ENCODE measurements around the gene APH1A. TPM values are rescaled to one million over a fixed set of nuclear protein-coding genes. Genes with fewer than 3 reads are reported as not detected.
"Not testable (repeated sequence)": the region's sequence is repeated elsewhere in the genome, so short reads cannot be mapped to it uniquely, and the experiment has no call there.

APH1A gene
- total RNA-seq, 2 donors from 2014 or later = 128 to 129 TPM

- Mint-ChIP-seq H3K9me3 (no peaks in the 10 kb centered on the region), H3K36me3 (ENCODE audit: insufficient read depth in 2 of 2) (peaks cover 2 to 4% of the 10 kb centered on the region in 2 donors), H3K4me3 (no peak overlapping the region), H3K27me3 (ENCODE audit: low read depth) (no peaks in the 10 kb centered on the region), H3K4me1 (ENCODE audit: low read depth) (peaks cover 19% of the 10 kb centered on the region), H3K27ac (no peak overlapping the region)
- peak; percentile 0 to 4 for ATAC-seq (replicated peaks in 1 of 2)
- DNase-seq = peak; percentile 43 to 45
Measured at GRCh38 chr1:150235294-150235851, 33.4 kb downstream of the APH1A start.

GRCh38 chr1:150234566-150235293 lies 34.1 kb downstream of the APH1A start:
- Mint-ChIP-seq H3K4me3 (no peak overlapping the region), H3K27ac (peak overlapping the region; percentile 94), H3K27me3 (ENCODE audit: low read depth) (no peaks in the 10 kb centered on the region), H3K4me1 (ENCODE audit: low read depth) (peaks cover 19% of the 10 kb centered on the region), H3K36me3 (ENCODE audit: insufficient read depth in 2 of 2) (peaks cover 2 to 4% of the 10 kb centered on the region in 2 donors), H3K9me3 (no peaks in the 10 kb centered on the region)
- DNase-seq (peak; percentile 94), ATAC-seq (replicated peaks in 1 of 2) (peak; percentile 69)

GRCh38 chr1:150234309-150234565 lies 34.6 kb downstream of the APH1A start:
- no peaks in the 10 kb centered on the region for H3K27me3 Mint-ChIP-seq (ENCODE audit: low read depth)
- DNase-seq = no peak
- peaks cover 2 to 4% of the 10 kb centered on the region in 2 donors for H3K36me3 Mint-ChIP-seq (ENCODE audit: insufficient read depth in 2 of 2)
- H3K4me3 Mint-ChIP-seq = no peak overlapping the region
- no peaks in the 10 kb centered on the region for H3K9me3 Mint-ChIP-seq
- no peak for ATAC-seq (replicated peaks in 1 of 2)
- peaks cover 19% of the 10 kb centered on the region for H3K4me1 Mint-ChIP-seq (ENCODE audit: low read depth)
- H3K27ac Mint-ChIP-seq = peak overlapping the region; percentile 94

- ATAC-seq (replicated peaks in 1 of 2) = no peak
- H3K36me3 Mint-ChIP-seq (ENCODE audit: insufficient read depth in 2 of 2) = peaks cover 5 to 8% of the 10 kb centered on the region in 2 donors
- no peaks in the 10 kb centered on the region for H3K9me3 Mint-ChIP-seq
- peak overlapping the region; percentile 94 for H3K27ac Mint-ChIP-seq
- no peak overlapping the region for H3K4me3 Mint-ChIP-seq
- H3K27me3 Mint-ChIP-seq (ENCODE audit: low read depth) = no peaks in the 10 kb centered on the region
- no peak for DNase-seq
- peaks cover 19% of the 10 kb centered on the region for H3K4me1 Mint-ChIP-seq (ENCODE audit: low read depth)
Measured at GRCh38 chr1:150233359-150234308, 35.2 kb downstream of the APH1A start.

GRCh38 chr1:150232921-150233320 lies 35.9 kb downstream of the APH1A start:
- not testable (repeated sequence) for H3K27me3 Mint-ChIP-seq (ENCODE audit: low read depth); H3K4me3 Mint-ChIP-seq; H3K9me3 Mint-ChIP-seq; DNase-seq; ATAC-seq (replicated peaks in 1 of 2)
- H3K36me3 Mint-ChIP-seq (ENCODE audit: insufficient read depth in 2 of 2) = peaks cover 6 to 10% of the 10 kb centered on the region in 2 donors
- H3K27ac Mint-ChIP-seq = peak overlapping the region; percentile 34
- H3K4me1 Mint-ChIP-seq (ENCODE audit: low read depth) = peaks cover 19% of the 10 kb centered on the region

- not testable (repeated sequence) for H3K4me3 Mint-ChIP-seq; ATAC-seq (replicated peaks in 1 of 2); H3K27ac Mint-ChIP-seq; H3K4me1 Mint-ChIP-seq (ENCODE audit: low read depth); H3K9me3 Mint-ChIP-seq; H3K27me3 Mint-ChIP-seq (ENCODE audit: low read depth); DNase-seq
- H3K36me3 Mint-ChIP-seq (ENCODE audit: insufficient read depth in 2 of 2) = peaks cover 19 to 34% of the 10 kb centered on the region in 2 donors
Measured at GRCh38 chr1:150228246-150228645, 40.6 kb downstream of the APH1A start.

- DNase-seq (no peak), ATAC-seq (replicated peaks in 1 of 2) (no peak)
- Mint-ChIP-seq H3K9me3 (no peaks in the 10 kb centered on the region), H3K4me3 (no peak overlapping the region), H3K27me3 (ENCODE audit: low read depth) (no peaks in the 10 kb centered on the region), H3K4me1 (ENCODE audit: low read depth) (no peaks in the 10 kb centered on the region), H3K27ac (no peak overlapping the region), H3K36me3 (ENCODE audit: insufficient read depth in 2 of 2) (peaks cover 20 to 37% of the 10 kb centered on the region in 2 donors)
Measured at GRCh38 chr1:150227228-150227627, 41.6 kb downstream of the APH1A start.

GRCh38 chr1:150226486-150226885 lies 42.3 kb downstream of the APH1A start:
- ATAC-seq (replicated peaks in 1 of 2) (no peak), DNase-seq (no peak)
- Mint-ChIP-seq H3K9me3 (no peaks in the 10 kb centered on the region), H3K4me3 (no peak overlapping the region), H3K27ac (peak overlapping the region; percentile 74), H3K27me3 (ENCODE audit: low read depth) (no peaks in the 10 kb centered on the region), H3K36me3 (ENCODE audit: insufficient read depth in 2 of 2) (peaks cover 20 to 39% of the 10 kb centered on the region in 2 donors), H3K4me1 (ENCODE audit: low read depth) (no peaks in the 10 kb centered on the region)

- Mint-ChIP-seq H3K27ac (no peak overlapping the region), H3K4me3 (no peak overlapping the region), H3K36me3 (ENCODE audit: insufficient read depth in 2 of 2) (peaks cover 20 to 38% of the 10 kb centered on the region in 2 donors), H3K4me1 (ENCODE audit: low read depth) (no peaks in the 10 kb centered on the region), H3K9me3 (no peaks in the 10 kb centered on the region), H3K27me3 (ENCODE audit: low read depth) (no peaks in the 10 kb centered on the region)
- no peak for ATAC-seq (replicated peaks in 1 of 2)
- DNase-seq = no peak
Measured at GRCh38 chr1:150225546-150225945, 43.3 kb downstream of the APH1A start.

GRCh38 chr1:150224983-150225382 lies 43.8 kb downstream of the APH1A start:
- no peaks in the 10 kb centered on the region for H3K9me3 Mint-ChIP-seq
- H3K4me3 Mint-ChIP-seq = no peak overlapping the region
- DNase-seq (no peak), ATAC-seq (replicated peaks in 1 of 2) (no peak)
- peaks cover 20 to 40% of the 10 kb centered on the region in 2 donors for H3K36me3 Mint-ChIP-seq (ENCODE audit: insufficient read depth in 2 of 2)
- H3K27me3 Mint-ChIP-seq (ENCODE audit: low read depth) = no peaks in the 10 kb centered on the region
- no peaks in the 10 kb centered on the region for H3K4me1 Mint-ChIP-seq (ENCODE audit: low read depth)
- peak overlapping the region; percentile 5 for H3K27ac Mint-ChIP-seq

GRCh38 chr1:150221552-150221951 lies 47.3 kb downstream of the APH1A start:
- no peaks in the 10 kb centered on the region for H3K4me1 Mint-ChIP-seq (ENCODE audit: low read depth)
- ATAC-seq (replicated peaks in 1 of 2) (no peak), DNase-seq (no peak)
- H3K36me3 Mint-ChIP-seq (ENCODE audit: insufficient read depth in 2 of 2) = peaks cover 13 to 31% of the 10 kb centered on the region in 2 donors
- no peaks in the 10 kb centered on the region for H3K27me3 Mint-ChIP-seq (ENCODE audit: low read depth)
- no peak overlapping the region for H3K4me3 Mint-ChIP-seq
- H3K27ac Mint-ChIP-seq = no peak overlapping the region
- H3K9me3 Mint-ChIP-seq = no peaks in the 10 kb centered on the region

- not testable (repeated sequence) for DNase-seq; H3K4me3 Mint-ChIP-seq; H3K27me3 Mint-ChIP-seq (ENCODE audit: low read depth); H3K36me3 Mint-ChIP-seq (ENCODE audit: insufficient read depth in 2 of 2); H3K27ac Mint-ChIP-seq; H3K9me3 Mint-ChIP-seq; ATAC-seq (replicated peaks in 1 of 2)
- H3K4me1 Mint-ChIP-seq (ENCODE audit: low read depth) = peaks cover 20% of the 10 kb centered on the region
Measured at GRCh38 chr1:150215855-150216254, 53.0 kb downstream of the APH1A start.
